IPS-18c (cell line): Measurements from ENCODE around the gene GRAP2.
"Not testable (repeated sequence)": the region's sequence is repeated elsewhere in the genome, so short reads cannot be mapped to it uniquely, and the experiment has no call there.

Experiments
- H3K4me3 ChIP-seq: 2 replicates; pipeline ENCODE4 v1.7.0; 2013; ENCODE audit warnings: low read depth, mild to moderate bottlenecking, low read length, moderate library complexity; ENCODE audit not compliant: insufficient read depth
- H3K9me3 ChIP-seq: one replicate; pipeline ENCODE4 v1.6.1; 2013; ENCODE audit warnings: mild to moderate bottlenecking, low read length, moderate library complexity; ENCODE audit not compliant: control insufficient read depth, insufficient read depth

Gene GRAP2

DNA sequence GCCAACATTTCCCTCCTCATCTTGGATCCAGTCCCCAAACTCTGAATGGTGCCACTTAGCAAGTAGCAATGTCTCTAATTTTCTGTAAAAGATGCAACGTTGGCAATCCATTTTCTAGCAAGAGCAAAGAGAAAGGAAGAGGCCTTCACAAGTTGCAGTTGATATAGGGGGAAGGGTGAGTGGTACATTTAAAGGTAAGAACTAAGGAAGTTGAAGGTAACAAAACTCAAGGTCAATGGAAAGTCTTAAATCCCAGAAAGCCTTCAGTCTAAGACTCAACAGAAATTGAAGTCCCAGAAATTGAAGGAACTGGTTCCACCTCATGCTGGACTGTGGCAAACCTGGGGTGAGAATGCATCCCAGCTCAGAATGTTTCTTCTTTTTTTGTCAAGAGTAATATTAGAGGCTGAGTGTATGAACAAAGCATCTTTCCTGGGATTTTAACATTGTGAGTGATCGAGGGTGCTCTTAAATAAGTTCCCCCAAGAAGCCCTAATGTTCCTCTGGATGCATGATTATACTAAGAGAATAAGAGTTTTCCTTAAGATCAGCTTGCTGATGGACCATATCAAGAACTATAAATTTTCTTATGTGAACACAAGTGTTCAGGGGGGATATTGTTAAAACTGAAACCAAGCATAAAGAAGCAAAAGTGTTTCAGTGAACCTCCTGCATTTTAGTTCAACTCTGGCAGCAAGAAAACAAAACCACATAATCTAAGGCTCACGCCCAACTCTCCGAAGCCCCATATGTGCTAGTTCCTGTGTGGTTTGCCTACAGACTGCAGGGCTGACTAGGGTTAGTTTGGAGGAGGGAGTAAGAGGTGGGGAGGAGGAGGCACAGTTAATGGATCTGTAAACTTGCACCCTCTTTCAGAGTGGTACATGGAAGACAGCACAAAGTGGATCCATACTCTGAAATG is at the start of gene GRAP2:
Gene GRAP2 (plus strand): TSS at position 779 of the 922 bp plus-strand sequence. CDS start 46,023 bp downstream, outside the sequence.
- Histone ChIP-seq H3K4me3 (no peak within 1 kb of the TSS), H3K9me3 (no peaks in the 10 kb centered on the region)

- Histone ChIP-seq H3K9me3 (no peaks in the 10 kb centered on the region), H3K4me3 (no peak overlapping the region)
These were observed 49.1 kb upstream of the GRAP2 start for GRCh38 chr22:39851606-39852315.

GRCh38 chr22:39852799-39853198 is 48.1 kb upstream of the GRAP2 start:
- Histone ChIP-seq H3K4me3 (no peak overlapping the region), H3K9me3 (no peaks in the 10 kb centered on the region)

GRCh38 chr22:39856588-39856987 is 44.3 kb upstream of the GRAP2 start:
- Histone ChIP-seq H3K4me3 (no peak overlapping the region), H3K9me3 (no peaks in the 10 kb centered on the region)

GRCh38 chr22:39859903-39860588 is 40.8 kb upstream of the GRAP2 start:
- Histone ChIP-seq H3K9me3 (no peaks in the 10 kb centered on the region), H3K4me3 (no peak overlapping the region)

- Histone ChIP-seq H3K9me3 (no peaks in the 10 kb centered on the region), H3K4me3 (no peak overlapping the region)
These were observed 32.1 kb upstream of the GRAP2 start for GRCh38 chr22:39868741-39869140.

DNA sequence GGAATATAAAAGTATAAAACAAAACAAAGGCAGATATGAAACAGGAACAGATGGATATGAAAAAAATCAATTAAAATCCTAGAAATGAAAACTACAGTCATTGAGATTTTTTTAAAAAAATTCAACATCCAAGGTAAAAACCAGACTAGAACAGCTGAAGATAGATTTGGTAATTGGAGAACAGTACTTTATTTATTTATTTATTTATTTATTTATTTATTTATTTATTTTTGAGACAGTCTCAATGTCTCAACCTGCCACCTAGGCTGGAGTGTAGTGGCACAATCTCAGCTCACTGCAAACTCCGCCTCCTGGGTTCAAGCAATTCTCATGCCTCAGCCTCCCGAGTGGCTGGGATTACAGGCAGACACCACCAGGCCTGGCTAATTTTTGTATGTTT is 31.1 kb upstream of the GRAP2 start:
- H3K9me3 ChIP-seq, H3K4me3 ChIP-seq: not testable (repeated sequence)

DNA sequence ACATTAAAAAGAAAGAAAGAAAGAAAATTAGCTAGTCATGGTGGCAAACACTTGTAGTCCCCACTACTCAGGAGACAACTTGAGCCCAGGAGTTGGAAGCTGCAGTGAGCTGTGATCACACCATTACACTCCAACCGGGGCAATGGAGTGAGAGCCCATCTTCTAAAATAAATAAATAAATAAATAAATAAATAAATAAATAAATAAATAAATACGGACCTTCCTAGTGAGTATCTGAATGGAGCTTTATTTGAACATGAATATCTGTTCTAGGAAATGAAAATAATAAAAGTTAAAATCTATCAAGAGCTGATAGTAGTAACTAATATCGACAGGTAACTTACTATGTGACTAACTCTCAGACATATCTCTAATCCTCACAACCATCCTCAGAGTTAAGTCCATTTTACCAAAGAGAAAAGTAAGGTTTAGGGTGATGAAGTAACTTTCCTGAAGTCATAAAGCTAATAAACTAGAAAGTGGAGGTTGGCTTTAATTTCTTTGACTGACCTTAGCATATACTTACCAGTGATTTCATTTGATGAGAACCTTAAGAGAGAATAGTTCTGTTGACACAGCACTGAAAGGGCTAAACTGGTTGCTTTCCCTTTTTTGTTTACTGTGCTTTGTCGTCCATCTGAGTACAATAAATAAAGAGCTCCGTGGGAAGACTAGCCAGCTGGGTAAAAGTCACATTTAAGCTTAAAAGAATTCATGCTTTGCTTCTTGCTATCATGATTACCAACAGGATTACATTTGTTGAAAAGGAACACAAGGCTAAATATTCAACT is 29.7 kb upstream of the GRAP2 start:
- no peak overlapping the region for H3K4me3 ChIP-seq

DNA sequence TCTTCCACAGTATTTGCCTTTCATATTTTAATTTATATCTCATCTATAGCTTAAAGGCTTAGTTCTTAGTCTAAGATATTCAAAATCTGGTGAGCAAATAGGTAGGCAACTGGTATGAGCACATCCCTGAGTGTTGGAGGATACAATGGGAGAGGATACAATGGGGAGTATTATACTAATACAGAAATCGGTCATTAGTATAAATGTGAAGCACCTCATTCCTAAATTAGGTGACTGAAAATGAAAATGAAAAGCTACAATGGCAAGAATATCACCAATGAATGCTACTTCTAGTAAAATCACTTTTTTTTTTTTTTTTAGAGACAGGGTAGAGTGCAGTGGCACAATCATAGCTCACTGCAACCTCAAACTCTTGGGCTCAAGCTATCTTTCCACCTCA is 28.3 kb upstream of the GRAP2 start:
- H3K4me3 ChIP-seq = no peak overlapping the region
- H3K9me3 ChIP-seq = no peaks in the 10 kb centered on the region

More for the DNA sequence above, 29.7 kb upstream of the GRAP2 start:
- no peaks in the 10 kb centered on the region for H3K9me3 ChIP-seq

DNA sequence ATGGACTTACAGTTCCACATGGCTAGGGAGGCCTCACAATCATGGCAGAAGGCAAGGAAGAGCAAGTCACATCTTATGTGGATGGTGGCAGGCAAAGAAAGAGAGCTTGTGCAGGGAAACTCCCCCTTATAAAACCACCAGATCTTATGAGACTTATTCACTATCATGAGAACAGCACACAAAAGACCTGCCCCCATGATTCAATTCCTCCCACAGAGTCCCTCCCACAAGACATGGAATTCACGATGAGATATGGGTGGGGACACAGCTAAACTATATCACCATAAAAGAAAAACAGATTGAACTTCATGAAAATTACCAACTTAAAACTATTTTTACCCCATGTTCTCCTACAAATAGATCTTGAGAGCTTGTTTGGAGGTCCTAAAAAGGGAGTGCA is 26.9 kb upstream of the GRAP2 start:
- Histone ChIP-seq H3K4me3 (no peak overlapping the region), H3K9me3 (no peaks in the 10 kb centered on the region)

DNA sequence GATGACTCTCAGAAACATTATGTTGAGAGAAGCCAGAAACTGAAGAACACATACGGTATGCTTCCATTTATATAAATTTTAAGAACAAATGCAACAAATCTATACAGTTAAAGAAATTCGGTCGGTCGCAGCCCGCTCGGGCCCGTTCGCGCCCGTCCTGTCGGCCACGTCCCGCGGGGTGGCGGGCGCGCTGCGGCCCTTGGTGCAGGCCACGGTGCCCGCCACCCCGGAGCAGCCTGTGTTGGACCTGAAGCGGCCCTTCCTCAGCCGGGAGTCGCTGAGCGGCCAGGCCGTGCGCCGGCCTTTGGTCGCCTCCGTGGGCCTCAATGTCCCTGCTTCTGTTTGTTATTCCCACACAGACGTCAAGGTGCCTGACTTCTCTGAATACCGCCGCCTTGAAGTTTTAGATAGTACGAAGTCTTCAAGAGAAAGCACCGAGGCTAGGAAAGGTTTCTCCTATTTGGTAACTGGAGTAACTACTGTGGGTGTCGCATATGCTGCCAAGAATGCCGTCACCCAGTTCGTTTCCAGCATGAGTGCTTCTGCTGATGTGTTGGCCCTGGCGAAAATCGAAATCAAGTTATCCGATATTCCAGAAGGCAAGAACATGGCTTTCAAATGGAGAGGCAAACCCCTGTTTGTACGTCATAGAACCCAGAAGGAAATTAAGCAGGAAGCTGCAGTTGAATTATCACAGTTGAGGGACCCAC is 25.6 kb upstream of the GRAP2 start:
- not testable (repeated sequence) for H3K9me3 ChIP-seq, H3K4me3 ChIP-seq

- no peaks in the 10 kb centered on the region for H3K9me3 ChIP-seq
- H3K4me3 ChIP-seq = no peak overlapping the region
These were observed 23.6 kb upstream of the GRAP2 start for GRCh38 chr22:39877079-39877845.

DNA sequence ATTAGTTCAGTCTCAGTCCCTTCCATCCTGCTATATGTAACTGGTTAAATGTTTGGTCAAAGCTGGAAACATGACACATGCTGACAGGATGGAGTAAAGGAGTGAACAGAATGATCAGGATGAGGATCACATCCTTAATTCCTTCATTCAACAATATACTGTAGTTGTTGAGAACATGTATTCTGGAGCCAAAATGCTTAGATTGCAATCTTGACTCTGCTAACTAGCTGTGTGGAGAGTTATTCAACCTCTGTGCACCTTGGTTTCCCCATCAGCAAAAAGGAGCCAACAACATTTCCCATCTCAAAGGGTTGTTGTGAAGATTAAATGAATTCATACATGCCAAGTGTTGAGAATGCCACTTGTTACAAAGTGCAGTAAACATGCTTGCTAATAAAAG is 20.2 kb upstream of the GRAP2 start:
- Histone ChIP-seq H3K9me3 (no peaks in the 10 kb centered on the region), H3K4me3 (no peak overlapping the region)

- no peaks in the 10 kb centered on the region for H3K9me3 ChIP-seq
These were observed 17.8 kb upstream of the GRAP2 start for GRCh38 chr22:39883057-39883456.

GRCh38 chr22:39889924-39890323 is 11.0 kb upstream of the GRAP2 start:
- H3K4me3 ChIP-seq, H3K9me3 ChIP-seq: not testable (repeated sequence)

More at GRCh38 chr22:39883057-39883456, 17.8 kb upstream of the GRAP2 start:
- no peak overlapping the region for H3K4me3 ChIP-seq

- H3K4me3 ChIP-seq = no peak within 1 kb of the TSS
These were observed 7.4 kb upstream of the GRAP2 start, which contains the start of gene ENTHD1 for GRCh38 chr22:39893526-39893925. TSS of gene ENTHD1 (minus strand) at chr22:39893760. CDS start at chr22:39887748, 6,012 bp downstream.

More at GRCh38 chr22:39893526-39893925, 7.4 kb upstream of the GRAP2 start, which contains the start of gene ENTHD1:
- no peaks in the 10 kb centered on the region for H3K9me3 ChIP-seq
